ENCODE measurements around the gene TBC1D3C.
"Not testable (repeated sequence)": the region's sequence is repeated elsewhere in the genome, so short reads cannot be mapped to it uniquely, and the experiment has no call there.

TBC1D3C gene

DNA sequence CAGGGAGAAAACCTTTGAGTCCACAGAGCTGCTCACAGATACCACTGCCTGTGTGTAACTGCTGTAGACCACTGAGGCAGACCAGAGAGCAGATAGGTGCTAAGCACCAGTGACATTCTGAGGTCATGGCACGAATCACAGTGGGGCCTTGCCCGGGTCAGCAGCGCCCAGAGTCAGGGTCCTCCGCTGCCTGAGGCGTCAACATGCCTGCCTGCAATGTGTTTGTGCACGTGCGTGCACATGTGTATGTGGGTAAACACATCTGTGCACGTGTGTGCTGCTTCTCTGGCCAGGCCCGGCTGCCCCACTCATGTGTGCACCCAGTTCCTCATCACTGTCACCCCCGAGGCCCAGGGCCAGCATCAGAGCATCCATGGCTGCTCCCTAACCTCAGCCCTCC is at the start of gene TBC1D3C:
Gene TBC1D3C (minus strand): TSS at position 101 of the 400 bp plus-strand sequence. CDS start 1,568 bp downstream, outside the sequence.
- CTCF ChIA-PET; POLR2A ChIA-PET; H3K4me3 ChIP-seq (ENCODE audit: low read depth, low read length); H3K9me3 ChIP-seq (ENCODE audit: control insufficient read depth, insufficient read depth, low read depth, low read length); H3K36me3 ChIP-seq (ENCODE audit: control insufficient read depth in 2 of 2, insufficient read depth in 1 of 2, low read length in 2 of 2); H3K4me1 ChIP-seq (ENCODE audit: control insufficient read depth, insufficient read depth, low read length); H3K27ac ChIP-seq (ENCODE audit: extremely low read depth, low read depth, low read length): not testable (repeated sequence)

GRCh38 chr17:38099262-38099661 is 30.8 kb upstream of the TBC1D3C start:
- POLR2A ChIA-PET; H3K4me1 ChIP-seq (ENCODE audit: control insufficient read depth, insufficient read depth, low read length); H3K9me3 ChIP-seq (ENCODE audit: control insufficient read depth, insufficient read depth, low read depth, low read length); CTCF ChIA-PET; H3K4me3 ChIP-seq (ENCODE audit: low read depth, low read length); H3K36me3 ChIP-seq (ENCODE audit: control insufficient read depth in 2 of 2, insufficient read depth in 1 of 2, low read length in 2 of 2); H3K27ac ChIP-seq (ENCODE audit: extremely low read depth, low read depth, low read length): not testable (repeated sequence)

DNA sequence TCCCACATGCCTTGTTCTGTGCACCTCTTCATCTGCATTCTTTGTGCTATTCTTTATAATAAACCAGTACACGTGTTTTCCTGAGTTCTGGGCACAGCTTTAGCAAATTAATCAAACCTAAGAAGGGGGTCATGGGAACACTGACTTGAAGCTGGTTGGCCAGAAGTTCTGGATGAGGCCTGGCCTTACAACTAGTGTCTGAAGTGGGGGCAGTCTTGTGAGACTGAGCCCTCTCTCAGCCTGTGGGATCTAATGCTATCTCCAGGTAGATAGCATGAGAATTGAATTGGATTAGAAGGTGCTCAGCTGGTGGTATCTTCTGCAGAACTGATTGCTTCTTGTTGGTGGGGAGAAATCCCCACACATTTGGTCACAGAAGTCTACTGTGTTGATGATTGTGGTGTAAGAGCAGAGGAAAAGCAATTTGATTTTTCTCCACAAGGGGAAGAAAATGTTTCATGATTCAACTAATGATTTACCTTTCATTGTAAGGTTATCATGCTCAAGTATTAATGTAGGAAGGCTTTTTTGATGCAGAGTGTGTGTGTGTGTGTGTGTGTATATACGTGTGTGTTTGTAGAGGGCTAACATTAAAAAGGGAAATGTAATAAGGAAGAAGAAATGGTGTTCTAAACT is 25.7 kb upstream of the TBC1D3C start:
- CTCF ChIA-PET; H3K4me1 ChIP-seq (ENCODE audit: control insufficient read depth, insufficient read depth, low read length); POLR2A ChIA-PET; H3K9me3 ChIP-seq (ENCODE audit: control insufficient read depth, insufficient read depth, low read depth, low read length); H3K36me3 ChIP-seq (ENCODE audit: control insufficient read depth in 2 of 2, insufficient read depth in 1 of 2, low read length in 2 of 2); H3K4me3 ChIP-seq (ENCODE audit: low read depth, low read length); H3K27ac ChIP-seq (ENCODE audit: extremely low read depth, low read depth, low read length): not testable (repeated sequence)

- H3K4me3 ChIP-seq (ENCODE audit: low read depth, low read length); H3K4me1 ChIP-seq (ENCODE audit: control insufficient read depth, insufficient read depth, low read length); H3K27ac ChIP-seq (ENCODE audit: extremely low read depth, low read depth, low read length); POLR2A ChIA-PET; CTCF ChIA-PET; H3K9me3 ChIP-seq (ENCODE audit: control insufficient read depth, insufficient read depth, low read depth, low read length); H3K36me3 ChIP-seq (ENCODE audit: control insufficient read depth in 2 of 2, insufficient read depth in 1 of 2, low read length in 2 of 2): not testable (repeated sequence)
These were observed 19.7 kb upstream of the TBC1D3C start for GRCh38 chr17:38088120-38088519.

GRCh38 chr17:38087344-38087743 is 18.9 kb upstream of the TBC1D3C start:
- CTCF ChIA-PET; H3K4me1 ChIP-seq (ENCODE audit: control insufficient read depth, insufficient read depth, low read length); H3K27ac ChIP-seq (ENCODE audit: extremely low read depth, low read depth, low read length); H3K9me3 ChIP-seq (ENCODE audit: control insufficient read depth, insufficient read depth, low read depth, low read length); H3K36me3 ChIP-seq (ENCODE audit: control insufficient read depth in 2 of 2, insufficient read depth in 1 of 2, low read length in 2 of 2); POLR2A ChIA-PET; H3K4me3 ChIP-seq (ENCODE audit: low read depth, low read length): not testable (repeated sequence)

Measured in HEK293 (cell line).